ENCODE results near the gene COX20. TPM values are rescaled to one million over a fixed set of nuclear protein-coding genes. Genes with fewer than 3 reads are reported as not detected.

The COX20 gene
- total RNA-seq, 2 experiments from 2014 or later: 33.1 to 34.7 TPM

- no peaks in the 10 kb centered on the region for H3K9me3 Mint-ChIP-seq
- no peak for TF ChIP-seq CTCF (IDR thresholded peaks at IDR 0.05)
- no peak for ATAC-seq
- H3K4me3 Mint-ChIP-seq: peak overlapping the region; percentile 95
- H3K27ac Mint-ChIP-seq: peak overlapping the region; percentile 72
- no peaks in the 10 kb centered on the region for H3K27me3 Mint-ChIP-seq
- intact Hi-C loops (cut with micrococcal nuclease): loop anchor here (5.0 kb wide), 1 partner anchor 182 kb away; no protein-coding TSS in a partner anchor
- ChIA-PET POLR2A (interaction anchor here (0.6 to 20.0 kb wide), 5 partner anchors 7 to 182 kb away, joined by 3 to 554 read pairs (median 60); partner anchors contain the start of gene COX20), CTCF (interaction anchor here (0.9 to 5.8 kb wide), 5 partner anchors 13 to 183 kb away, joined by 3 to 34 read pairs (median 5); no protein-coding TSS in a partner anchor)
- peaks cover 81% of the 10 kb centered on the region for H3K36me3 Mint-ChIP-seq (ENCODE audit: low read depth)
- H3K4me1 Mint-ChIP-seq (ENCODE audit: low read depth): peaks cover 57% of the 10 kb centered on the region
- DNase-seq: no peak
These were observed 24.6 kb downstream of the COX20 start for GRCh38 chr1:244860078-244860477.

- POLR2A ChIA-PET: interaction anchor here (2.1 to 20.0 kb wide), 4 partner anchors 8 to 182 kb away, joined by 5 to 554 read pairs (median 73); partner anchors contain the start of gene COX20
- no peaks in the 10 kb centered on the region for H3K27me3 Mint-ChIP-seq
- DNase-seq (no peak), ATAC-seq (no peak)
- peak overlapping the region; percentile 72 for H3K27ac Mint-ChIP-seq
- CTCF ChIA-PET: interaction anchor here (0.8 to 5.8 kb wide), 9 partner anchors 10 to 182 kb away, joined by 3 to 34 read pairs (median 5); partner anchors contain the start of gene COX20
- H3K36me3 Mint-ChIP-seq (ENCODE audit: low read depth): peaks cover 72% of the 10 kb centered on the region
- no peaks in the 10 kb centered on the region for H3K9me3 Mint-ChIP-seq
- intact Hi-C loops (cut with micrococcal nuclease): loop anchor here (5.0 kb wide), 1 partner anchor 181 kb away; no protein-coding TSS in a partner anchor
- no peak for TF ChIP-seq CTCF (IDR thresholded peaks at IDR 0.05)
- H3K4me3 Mint-ChIP-seq: peak overlapping the region; percentile 95
- H3K4me1 Mint-ChIP-seq (ENCODE audit: low read depth): peaks cover 56% of the 10 kb centered on the region
These were observed 25.6 kb downstream of the COX20 start for GRCh38 chr1:244860914-244861610.

DNA sequence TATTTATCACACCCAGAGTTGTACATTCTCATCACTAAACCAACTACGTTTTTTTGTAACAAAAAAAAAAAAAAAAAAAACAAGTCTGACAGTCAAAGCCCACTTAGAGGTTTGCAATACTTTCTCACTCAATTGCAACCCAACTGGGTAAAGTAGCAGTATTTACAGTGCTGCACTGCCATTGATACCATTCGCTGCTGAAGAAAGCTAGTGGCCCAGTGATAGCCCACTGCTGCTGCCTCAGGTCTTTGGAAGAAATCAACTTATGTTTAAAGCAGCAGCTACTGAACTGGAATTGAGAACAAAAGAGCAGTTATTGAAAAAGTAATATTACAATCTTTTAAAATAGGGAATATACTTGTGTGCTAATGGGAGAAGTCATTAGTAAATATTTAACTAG, 26.2 kb downstream of the COX20 start:
- POLR2A ChIA-PET: interaction anchor here (0.6 to 20.0 kb wide), 10 partner anchors 9 to 412 kb away, joined by 3 to 554 read pairs (median 4); partner anchors contain the start of gene COX20
- Mint-ChIP-seq H3K36me3 (ENCODE audit: low read depth) (peaks cover 66% of the 10 kb centered on the region), H3K9me3 (no peaks in the 10 kb centered on the region), H3K27ac (peak overlapping the region; percentile 72), H3K27me3 (no peaks in the 10 kb centered on the region), H3K4me3 (peak overlapping the region; percentile 95), H3K4me1 (ENCODE audit: low read depth) (peaks cover 56% of the 10 kb centered on the region)
- ATAC-seq (no peak), DNase-seq (no peak)
- intact Hi-C loops (cut with micrococcal nuclease): loop anchor here (1.0 to 5.0 kb wide), 2 partner anchors 25 to 181 kb away; no protein-coding TSS in a partner anchor
- CTCF ChIA-PET: interaction anchor here (0.8 to 5.8 kb wide), 9 partner anchors 10 to 181 kb away, joined by 3 to 34 read pairs (median 5); partner anchors contain the start of gene COX20
- TF ChIP-seq CTCF (IDR thresholded peaks at IDR 0.05): no peak

DNA sequence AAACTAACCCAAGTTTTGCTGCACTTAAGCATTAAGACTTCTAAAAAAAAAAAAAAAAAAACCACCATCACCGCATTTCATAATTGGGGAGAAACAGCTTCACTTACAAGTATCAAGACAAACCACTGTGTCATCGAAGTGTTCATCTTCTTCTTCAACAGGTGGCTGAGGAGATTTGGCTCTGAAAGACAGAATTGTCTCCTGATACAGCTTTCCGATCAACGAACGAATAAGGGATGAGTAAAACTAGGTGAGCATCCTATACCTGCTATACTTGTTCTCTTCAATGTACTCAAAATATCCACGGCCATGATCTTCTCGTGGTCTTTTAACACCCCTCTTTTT, 26.9 kb downstream of the COX20 start:
- ATAC-seq (no peak), DNase-seq (no peak)
- Mint-ChIP-seq H3K27ac (peak overlapping the region; percentile 98), H3K4me1 (ENCODE audit: low read depth) (peaks cover 53% of the 10 kb centered on the region), H3K36me3 (ENCODE audit: low read depth) (peaks cover 60% of the 10 kb centered on the region), H3K9me3 (no peaks in the 10 kb centered on the region), H3K4me3 (peak overlapping the region; percentile 95), H3K27me3 (no peaks in the 10 kb centered on the region)
- CTCF ChIA-PET: interaction anchor here (0.8 to 5.8 kb wide), 8 partner anchors 11 to 180 kb away, joined by 3 to 34 read pairs (median 8); no protein-coding TSS in a partner anchor
- TF ChIP-seq CTCF (IDR thresholded peaks at IDR 0.05): no peak
- POLR2A ChIA-PET: interaction anchor here (0.6 to 20.0 kb wide), 12 partner anchors 9 to 413 kb away, joined by 3 to 554 read pairs (median 3); partner anchors contain the start of gene COX20
- intact Hi-C loops (cut with micrococcal nuclease): loop anchor here (1.0 to 5.0 kb wide), 2 partner anchors 26 to 180 kb away; no protein-coding TSS in a partner anchor

All from activated CD8-positive, alpha-beta T cell treated with anti-CD3 and anti-CD28 coated beads for 36 hours (primary cell).